GM12878 (cell line): ENCODE measurements around the gene DCX. TPM values are rescaled to one million over a fixed set of nuclear protein-coding genes. Genes with fewer than 3 reads are reported as not detected.

Source experiments
- ATAC-seq: fragments of 200-7000 bp; cut with Tn5 transposase; 3 replicates; pipeline ENCODE4 v1.9.1; 2020; ENCODE audit warnings: mild to moderate bottlenecking, moderate library complexity
- BruUV-seq: library from RNA; stranded (reverse); fragments of 400-500 nt; replicated peaks from 2 replicates; lab custom pipeline; 2021; lab: Mats Ljungman, UMichigan
- CTCF ChIA-PET: fragments of 300-600 bp; sonication (Branson Sonifier 250); formaldehyde crosslinking; extraction: SDS; loops from one replicate; lab custom pipeline; 2021; ENCODE audit warnings: inconsistent platforms; lab: Yijun Ruan, JAX
- POLR2A ChIA-PET: fragments of 350-600 bp; formaldehyde crosslinking; extraction: SDS; loops from one replicate; lab custom pipeline; 2021; ENCODE audit warnings: inconsistent platforms; lab: Charles Lee
- RAD21 ChIA-PET: fragments of 300-600 bp; sonication (Branson Sonifier 250); formaldehyde crosslinking; loops from one replicate; lab custom pipeline; 2023; ENCODE audit warnings: antibody characterized with exemption; ENCODE audit not compliant: unreplicated experiment; lab: Charles Lee
- SMC1A ChIA-PET: fragments of 300-600 bp; sonication (Branson Sonifier 250); formaldehyde crosslinking; loops from one replicate; lab custom pipeline; 2023; ENCODE audit not compliant: unreplicated experiment, uncharacterized antibody; lab: Charles Lee
- DNase-seq: peaks from one replicate; pipeline ENCODE4 v3.0.0-alpha.2; 2011; ENCODE audit warnings: low read depth, low spot score
- FAIRE-seq: peaks from 3 replicates; lab custom pipeline; 2011; peaks lifted over from hg19 to GRCh38; lab: Jason Lieb, UNC
- H2AFZ ChIP-seq: 2 replicates; pipeline ENCODE4 v1.6.0; 2011; ENCODE audit warnings: low read depth, low read length, control low read depth; ENCODE audit not compliant: control insufficient read depth
- H3K27ac ChIP-seq: 2 replicates; pipeline ENCODE4 v1.5.1; 2011; ENCODE audit warnings: control low read depth; ENCODE audit not compliant: control insufficient read depth, insufficient read depth
- H3K27me3 ChIP-seq, 2 experiments: replicated peaks in 1 of 2; 2 replicates each; pipeline versions ENCODE4 v1.6.0 to v1.6.1; 2011; ENCODE audit warnings: low read length in 1 of 2; ENCODE audit not compliant: control insufficient read depth in 2 of 2, insufficient read depth in 2 of 2
- H3K36me3 ChIP-seq, 2 experiments: 2 replicates each; pipeline ENCODE4 v1.5.1; 2011; ENCODE audit warnings: low read length in 1 of 2; ENCODE audit not compliant: control insufficient read depth in 2 of 2, insufficient read depth in 2 of 2
- H3K4me1 ChIP-seq: 2 replicates; pipeline ENCODE4 v1.6.1; 2011; ENCODE audit warnings: mild to moderate bottlenecking, low read length, moderate library complexity, mixed read lengths; ENCODE audit not compliant: control insufficient read depth, insufficient read depth
- H3K4me2 ChIP-seq: 2 replicates; pipeline ENCODE4 v1.6.0; 2011; ENCODE audit warnings: control low read depth; ENCODE audit not compliant: control insufficient read depth, insufficient read depth
- H3K4me3 ChIP-seq: fragments of 200-600 bp; sonication (generic); 2 replicates; pipeline ENCODE4 v1.5.1; 2016
- H3K79me2 ChIP-seq: 2 replicates; pipeline ENCODE4 v1.6.0; 2011; ENCODE audit warnings: low read length; ENCODE audit not compliant: control insufficient read depth, insufficient read depth
- H3K9ac ChIP-seq: 2 replicates; pipeline ENCODE4 v1.8.0; 2011; ENCODE audit warnings: low read length, control low read depth, mixed read lengths; ENCODE audit not compliant: control insufficient read depth, insufficient read depth
- H3K9me3 ChIP-seq: replicated peaks from 3 replicates; pipeline ENCODE4 v1.5.1; 2011; ENCODE audit warnings: mild to moderate bottlenecking, low read length; ENCODE audit not compliant: control insufficient read depth, insufficient read depth
- H4K20me1 ChIP-seq: 2 replicates; pipeline ENCODE4 v1.6.0; 2011; ENCODE audit not compliant: control insufficient read depth, insufficient read depth
- ATF7 ChIP-seq: fragments of 450-650 bp; IDR thresholded peaks from 2 replicates; pipeline ENCODE4 v1.6.1; 2016; ENCODE audit warnings: low read depth, mild to moderate bottlenecking
- BCLAF1 ChIP-seq: fragments of 450-650 bp; IDR thresholded peaks from 2 replicates; pipeline ENCODE4 v1.6.1; 2017; ENCODE audit warnings: antibody characterized with exemption, mild to moderate bottlenecking, moderate library complexity
- CBX5 ChIP-seq: sonication (generic); IDR thresholded peaks from 2 replicates; pipeline ENCODE4 v1.6.1; 2016; ENCODE audit warnings: low read depth, moderate library complexity, mild to moderate bottlenecking, inconsistent platforms
- CREM ChIP-seq: IDR thresholded peaks from 2 replicates; pipeline ENCODE4 v1.6.1; 2014; ENCODE audit warnings: antibody characterized with exemption, low read depth
- FOS ChIP-seq: IDR thresholded peaks from 3 replicates; pipeline ENCODE4 v1.6.1; 2011; ENCODE audit warnings: borderline replicate concordance; ENCODE audit not compliant: insufficient read length; ENCODE audit errors: extremely low read depth
- GATAD2B ChIP-seq: fragments of 450-650 bp; conservative IDR thresholded peaks from 2 replicates; pipeline ENCODE4 v1.6.1; 2017; ENCODE audit warnings: low read depth, mild to moderate bottlenecking, moderate library complexity
- HDAC6 ChIP-seq: fragments of 200-600 bp; sonication (generic); IDR thresholded peaks from one replicate; pipeline ENCODE4 v1.8.0; 2017; ENCODE audit warnings: antibody characterized with exemption; ENCODE audit not compliant: unreplicated experiment
- MTA3 ChIP-seq: IDR thresholded peaks from 2 replicates; pipeline ENCODE4 v1.6.1; 2012; ENCODE audit warnings: low read length, inconsistent platforms, borderline replicate concordance
- NFYB ChIP-seq: IDR thresholded peaks from 2 replicates; pipeline ENCODE4 v1.6.1; 2011; ENCODE audit warnings: low read depth, mild to moderate bottlenecking, low read length, improper control_type of control experiment, moderate library complexity; ENCODE audit not compliant: insufficient read depth
- RAD51 ChIP-seq: fragments of 450-650 bp; IDR thresholded peaks from 2 replicates; pipeline ENCODE4 v1.6.1; 2016; ENCODE audit warnings: moderate library complexity, mild to moderate bottlenecking, inconsistent platforms
- SIN3A ChIP-seq: IDR thresholded peaks from 2 replicates; pipeline ENCODE4 v1.6.1; 2012; ENCODE audit warnings: low read depth, low read length, improper control_type of control experiment
- SP1 ChIP-seq: IDR thresholded peaks from one replicate; pipeline ENCODE4 v1.6.1; 2011; ENCODE audit warnings: low read depth, low read length
- SREBF2 ChIP-seq: IDR thresholded peaks from 2 replicates; pipeline ENCODE4 v1.6.1; 2012; ENCODE audit warnings: mild to moderate bottlenecking, low read length
- SUPT20H ChIP-seq: IDR thresholded peaks from 2 replicates; pipeline ENCODE4 v1.6.1; 2011; ENCODE audit warnings: low read depth, mild to moderate bottlenecking, low read length, moderate library complexity, borderline replicate concordance; ENCODE audit not compliant: control insufficient read depth
- TAF1 ChIP-seq: IDR thresholded peaks from 2 replicates; pipeline ENCODE4 v1.6.1; 2011; ENCODE audit warnings: mild to moderate bottlenecking, low read depth, low read length, borderline replicate concordance
- TCF12 ChIP-seq: IDR thresholded peaks from 2 replicates; pipeline ENCODE4 v1.6.1; 2011; ENCODE audit warnings: low read depth, mild to moderate bottlenecking, low read length
- ZNF274 ChIP-seq: IDR thresholded peaks from one replicate; pipeline ENCODE4 v1.8.0; 2011; ENCODE audit not compliant: insufficient read length, insufficient read depth
- WGBS: methylation state at CpG from one replicate; pipeline ENCODE4 v1.1.6; 2016; ENCODE audit warnings: low lambda C conversion rate; ENCODE audit not compliant: insufficient replicate concordance, insufficient coverage; ENCODE audit errors: missing lambda C conversion rate; 5-methylcytosine and 5-hydroxymethylcytosine counted together
- in situ Hi-C: fragments of 300-500 bp; cut with MboI; formaldehyde crosslinking; loops from 9 replicates; pipeline ENCODE4 v1.14.3; 2018; ENCODE audit warnings: mixed read lengths
- intact Hi-C: fragments of 100-400 bp; cut with micrococcal nuclease; formaldehyde crosslinking; loops from one replicate; pipeline ENCODE4 v1.14.2; 2022; ENCODE audit not compliant: unreplicated experiment
- polyA plus RNA-seq, 11 experiments: library from polyadenylated mRNA; depleted of rRNA in 4 of 11; unstranded in 6 of 11; stranded (reverse) in 5 of 11; fragments of >200 nt; fragmentation: Nextera tagmentation in 4 of 11; fragmentation: Illumina TruSeq in 1 of 11; extraction: Ambion mirVana in 4 of 11; extraction: Trizol in 1 of 11; gene quantifications; 1 replicate in 1 of 11; 2 replicates in 10 of 11; pipeline versions ENCODE4 v1.2.1 to v1.2.3, GENCODE V29; 2011 to 2016; ENCODE audit warnings: inconsistent platforms in 2 of 11, missing spikeins in 2 of 11, low read depth in 1 of 11
- total RNA-seq, 4 experiments: library from RNA; depleted of rRNA in 3 of 4; stranded (reverse); fragments of >200 nt in 3 of 4; fragmentation: Illumina TruSeq in 1 of 4; extraction: Trizol in 1 of 4; gene quantifications; 2 replicates each; pipeline versions ENCODE4 v1.2.1 to v1.2.3, GENCODE V29; 2013 to 2021

The DCX gene
- total and polyA plus RNA-seq, 10 of the 15 experiments (the other 5 are each of a cell fraction or from before 2014, with no cell fraction given) = under 0.01 TPM; not detected in 9

DNA sequence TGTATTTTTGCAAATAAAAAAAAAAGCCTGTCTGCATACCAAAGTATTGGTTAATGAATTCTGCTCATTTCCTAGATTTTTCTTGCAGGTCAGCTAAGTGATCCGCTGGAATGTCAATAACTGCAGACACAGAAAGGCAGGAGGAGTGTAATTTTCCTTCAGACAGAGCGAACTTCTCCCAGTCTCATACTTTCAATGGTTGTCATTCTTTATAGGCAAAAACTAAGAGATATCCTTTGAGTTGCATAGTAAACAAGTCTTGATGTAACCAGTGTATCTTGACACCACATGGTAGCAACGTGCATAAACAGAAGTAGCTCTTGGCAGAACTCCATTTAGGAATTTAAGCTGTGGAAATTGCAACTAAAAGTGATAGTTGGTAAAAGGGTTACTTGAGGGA lies 149.9 kb downstream of the DCX start:
- no peak for TF ChIP-seq RAD51
- no peak for TF ChIP-seq ATF7
- TF ChIP-seq TAF1 = no peak
- no peak for TF ChIP-seq FOS
- no peak for TF ChIP-seq CREM
- no peak for TF ChIP-seq SIN3A
- no peak for TF ChIP-seq SUPT20H
- TF ChIP-seq BCLAF1 = no peak
- no peak for TF ChIP-seq ZNF274
- TF ChIP-seq TCF12 = no peak
- TF ChIP-seq SP1 = no peak
- no peak for TF ChIP-seq GATAD2B
- TF ChIP-seq MTA3 = no peak
- no peak for TF ChIP-seq SREBF2
- no peak for TF ChIP-seq HDAC6
- TF ChIP-seq NFYB = no peak
- no peak for TF ChIP-seq CBX5
- Histone ChIP-seq H3K4me1 (no peaks in the 10 kb centered on the region), H2AFZ (no peak overlapping the region), H3K9me3 (no peaks in the 10 kb centered on the region), H3K9ac (no peak overlapping the region), H3K4me3 (no peak overlapping the region), H3K79me2 (no peaks in the 10 kb centered on the region), H4K20me1 (no peaks in the 10 kb centered on the region), H3K27me3 (0 out of 4 replicates have a peak, but pooled peaks cover 0 to 2% of the 10 kb centered on the region in 2 experiments), H3K4me2 (no peak overlapping the region), H3K27ac (no peak overlapping the region), H3K36me3 (no peaks in the 10 kb centered on the region)
- intact Hi-C loops = no loop called here
- ChIA-PET POLR2A (no interaction called here), SMC1A (no interaction called here), CTCF (no interaction called here), RAD21 (no interaction called here)
- in situ Hi-C loops = no loop called here
- no TSS peak for BruUV-seq
- no peak for DNase-seq
- 0% methylated on average over 3 of the region's 3 CpGs for whole genome bisulfite sequencing
- ATAC-seq = no peak
- FAIRE-seq = no peak
